ENCODE results near the gene IFIT1B.
A peak's percentile ranks its signal among the peaks of the same experiment; 100 is the strongest.
"Not testable (repeated sequence)": the region's sequence is repeated elsewhere in the genome, so short reads cannot be mapped to it uniquely, and the experiment has no call there.

Gene IFIT1B

GRCh38 chr10:89348975-89349374, 28.9 kb upstream of the IFIT1B start:
- DNase-seq (ENCODE audit: low spot score) = no peak

- not testable (repeated sequence) for DNase-seq (ENCODE audit: low spot score)
Measured at GRCh38 chr10:89350631-89351315, 27.1 kb upstream of the IFIT1B start.

GRCh38 chr10:89351412-89351779, 26.5 kb upstream of the IFIT1B start:
- no peak for DNase-seq (ENCODE audit: low spot score)

GRCh38 chr10:89351780-89352597, 25.9 kb upstream of the IFIT1B start:
- DNase-seq (ENCODE audit: low spot score) = peak; percentile 50

GRCh38 chr10:89352802-89353201, 25.1 kb upstream of the IFIT1B start:
- DNase-seq (ENCODE audit: low spot score) = no peak

- DNase-seq (ENCODE audit: low spot score) = no peak
Measured at GRCh38 chr10:89355394-89355931, 22.4 kb upstream of the IFIT1B start.

GRCh38 chr10:89357096-89357495, 20.8 kb upstream of the IFIT1B start:
- DNase-seq (ENCODE audit: low spot score) = no peak

GRCh38 chr10:89357975-89358374, 19.9 kb upstream of the IFIT1B start:
- DNase-seq (ENCODE audit: low spot score) = no peak

- no peak for DNase-seq (ENCODE audit: low spot score)
Measured at GRCh38 chr10:89360157-89360556, 17.7 kb upstream of the IFIT1B start.

- DNase-seq (ENCODE audit: low spot score) = no peak
Measured at GRCh38 chr10:89362929-89363328, 14.9 kb upstream of the IFIT1B start.

- DNase-seq (ENCODE audit: low spot score) = no peak
Measured at GRCh38 chr10:89363729-89364442, 14.0 kb upstream of the IFIT1B start.

- DNase-seq (ENCODE audit: low spot score) = no peak
Measured at GRCh38 chr10:89364531-89364930, 13.3 kb upstream of the IFIT1B start.

- no peak for DNase-seq (ENCODE audit: low spot score)
Measured at GRCh38 chr10:89367529-89367928, 10.3 kb upstream of the IFIT1B start.

GRCh38 chr10:89368129-89368528, 9.7 kb upstream of the IFIT1B start:
- no peak for DNase-seq (ENCODE audit: low spot score)

GRCh38 chr10:89369156-89370105, 8.4 kb upstream of the IFIT1B start:
- DNase-seq (ENCODE audit: low spot score) = no peak

GRCh38 chr10:89371079-89371478, 6.8 kb upstream of the IFIT1B start:
- no peak for DNase-seq (ENCODE audit: low spot score)

- no peak for DNase-seq (ENCODE audit: low spot score)
Measured at GRCh38 chr10:89371987-89372386, 5.9 kb upstream of the IFIT1B start.

GRCh38 chr10:89373916-89374711, 3.7 kb upstream of the IFIT1B start:
- no peak for DNase-seq (ENCODE audit: low spot score)

GRCh38 chr10:89374713-89375141, 3.1 kb upstream of the IFIT1B start:
- DNase-seq (ENCODE audit: low spot score) = no peak

GRCh38 chr10:89379103-89379502, 1.2 kb downstream of the IFIT1B start:
- no peak for DNase-seq (ENCODE audit: low spot score)

- DNase-seq (ENCODE audit: low spot score) = no peak
Measured at GRCh38 chr10:89382757-89383156, 4.9 kb downstream of the IFIT1B start.

Data from iPS-NIHi11 (cell line).